ENCODE data around the gene ATP11A. TPM values are rescaled to one million over a fixed set of nuclear protein-coding genes. Genes with fewer than 3 reads are reported as not detected.

Gene ATP11A
- total RNA-seq, 1 donor from 2014 or later = 102 TPM

DNA sequence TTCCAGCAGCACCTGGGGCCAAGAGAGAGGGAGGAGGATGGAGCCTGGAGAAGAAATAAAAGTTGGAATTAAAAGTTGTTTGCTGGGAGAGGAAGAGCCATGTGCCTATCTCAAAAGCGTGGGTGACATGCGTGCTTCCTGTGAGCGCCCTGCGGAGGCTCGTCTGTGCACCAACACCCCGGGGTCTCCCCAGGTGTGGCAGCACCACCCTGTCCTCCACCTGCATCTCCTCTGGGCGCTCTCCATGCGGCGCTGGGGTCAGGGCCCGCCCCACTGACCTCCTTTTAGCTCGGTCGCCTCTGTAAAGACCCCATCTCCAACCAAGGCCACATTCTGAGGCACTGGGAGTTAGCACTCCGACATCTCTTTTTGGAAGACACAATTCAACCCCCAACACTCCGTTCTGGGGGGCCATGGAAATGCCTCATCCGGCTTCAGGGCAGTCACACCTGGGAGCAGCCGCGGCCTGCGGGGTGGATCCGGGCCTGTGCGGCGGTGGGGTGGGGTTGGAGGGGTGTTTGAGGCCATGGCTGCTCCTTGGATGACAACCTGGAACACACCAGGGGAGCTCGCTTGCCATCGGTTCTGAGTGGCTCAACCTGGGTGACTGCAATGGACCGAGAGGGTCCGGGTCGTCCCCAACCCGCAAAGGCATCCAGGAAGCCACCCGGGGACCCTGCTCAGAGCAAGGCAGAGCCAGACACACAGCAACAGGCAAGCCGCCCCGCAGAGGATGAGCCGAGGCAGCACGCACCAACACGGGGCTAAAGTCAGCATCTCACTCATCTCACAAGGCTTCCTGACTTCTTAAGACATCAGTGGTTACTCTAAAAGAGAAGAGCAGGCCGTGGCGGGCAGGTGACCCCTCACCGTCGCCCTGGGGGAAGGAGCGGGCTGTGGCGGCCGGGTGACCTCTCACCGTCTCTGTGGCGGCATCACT is 199.8 kb downstream of the ATP11A start:
- intact Hi-C loops (cut with micrococcal nuclease) = no loop called here
- DNase-seq (peak; percentile 19), ATAC-seq (no peak)

GRCh38 chr13:112890316-112891145 is 200.7 kb downstream of the ATP11A start:
- intact Hi-C loops (cut with micrococcal nuclease) = no loop called here
- DNase-seq (peak; percentile 15), ATAC-seq (no peak)

DNA sequence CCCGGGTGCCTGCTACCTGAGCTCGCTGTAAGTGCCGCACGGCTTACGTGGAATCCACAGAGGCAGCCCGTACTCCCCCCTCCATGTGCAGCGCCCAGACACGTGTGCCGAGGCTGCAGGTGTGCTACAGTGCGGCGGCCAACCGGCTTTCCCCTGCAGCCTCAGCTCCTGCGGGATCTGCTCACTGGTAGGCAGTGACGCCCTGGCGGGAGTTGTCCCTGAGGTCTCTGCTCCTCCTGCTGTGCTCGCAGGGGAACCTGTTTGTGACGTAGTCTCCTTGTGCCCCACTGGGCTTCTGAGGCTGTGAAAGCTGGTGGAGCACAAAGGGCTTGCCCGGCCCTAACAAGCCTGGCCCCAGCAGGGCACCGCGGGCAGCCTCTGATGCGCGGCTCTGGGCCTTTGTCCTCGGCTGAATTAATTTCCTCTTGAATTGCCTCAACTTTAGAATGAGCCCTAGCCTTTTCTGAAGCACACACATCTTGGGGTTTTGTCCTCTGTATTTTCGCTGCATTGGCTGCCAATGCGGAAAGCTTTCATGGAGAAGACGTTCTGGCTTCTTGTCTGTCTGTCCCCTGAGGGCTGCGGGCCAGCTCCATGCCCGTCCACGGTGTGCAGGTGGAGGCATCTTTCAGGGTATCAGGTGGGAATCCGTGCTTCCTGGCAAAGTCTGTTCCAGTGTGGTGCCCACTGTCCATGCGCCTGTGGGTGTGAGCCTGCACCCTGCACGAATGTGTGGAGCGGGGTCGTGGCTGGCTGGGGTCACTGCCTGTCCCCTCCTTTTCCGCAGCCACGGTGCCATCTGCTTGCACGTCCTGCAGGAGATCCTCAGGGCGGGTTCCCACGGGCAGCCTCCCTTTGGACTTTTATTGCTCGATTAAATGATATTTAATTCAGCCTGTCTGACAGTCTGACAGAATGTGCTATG is 201.9 kb downstream of the ATP11A start:
- no peak for ATAC-seq
- DNase-seq = peak; percentile 25
- intact Hi-C loops (cut with micrococcal nuclease) = no loop called here

DNA sequence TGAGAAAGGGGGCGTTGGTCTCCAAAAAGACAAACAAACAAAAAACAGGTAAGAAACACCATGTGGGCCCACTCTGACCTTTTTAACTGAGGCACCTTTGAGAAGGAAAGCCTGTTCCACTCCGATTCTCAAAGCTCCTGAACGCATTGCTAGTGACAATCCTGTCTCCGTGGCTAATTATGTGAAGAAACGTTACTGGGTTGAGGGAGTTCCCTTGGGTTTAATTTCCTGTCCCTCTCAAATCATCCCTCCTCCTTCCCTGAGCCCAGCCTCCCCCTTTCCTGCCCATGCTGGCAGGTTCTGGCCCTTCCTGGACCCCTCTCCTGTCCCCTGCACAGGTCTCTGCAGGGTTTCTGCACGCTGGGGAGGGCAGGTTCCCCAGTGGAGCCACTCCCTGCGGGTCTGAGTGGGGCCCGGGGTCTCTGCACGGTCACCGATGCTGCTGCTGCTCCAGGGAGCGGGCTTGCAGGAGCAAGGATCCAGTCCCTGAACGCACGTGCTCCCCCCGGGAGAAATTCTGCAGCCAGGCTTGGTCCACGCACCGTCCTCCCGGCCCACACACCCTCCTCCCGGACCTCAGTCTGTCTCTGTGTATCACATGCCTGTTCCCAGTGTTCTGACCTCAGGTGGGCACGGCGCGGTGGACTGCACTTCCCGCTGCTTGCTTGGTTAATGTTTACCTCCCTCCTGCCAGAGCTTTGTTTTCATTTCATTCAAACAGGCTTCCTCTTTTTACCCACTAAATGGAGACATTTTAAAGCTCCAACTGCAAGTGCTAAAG is 202.8 kb downstream of the ATP11A start:
- no peak for ATAC-seq
- DNase-seq = no peak
- intact Hi-C loops (cut with micrococcal nuclease) = no loop called here

DNA sequence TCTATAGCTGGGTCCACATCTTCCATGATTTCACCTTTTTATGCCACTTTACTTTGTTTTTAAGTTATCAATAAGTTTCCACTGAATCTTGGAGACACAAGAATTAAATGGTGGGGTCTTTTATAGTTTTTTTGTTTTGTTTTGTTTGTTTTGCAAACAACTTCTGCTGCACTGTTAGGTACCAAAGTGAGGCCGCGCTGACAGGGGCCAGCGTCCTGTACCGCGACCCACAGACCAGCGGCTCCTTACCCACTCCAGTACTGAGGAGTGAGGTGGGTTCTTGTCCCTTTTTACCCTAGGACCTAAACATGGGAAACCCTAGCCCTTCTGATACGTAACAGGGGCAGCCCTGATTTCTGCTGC is 203.3 kb downstream of the ATP11A start:
- intact Hi-C loops (cut with micrococcal nuclease) = no loop called here
- no peak for ATAC-seq
- DNase-seq = peak; percentile 8

DNA sequence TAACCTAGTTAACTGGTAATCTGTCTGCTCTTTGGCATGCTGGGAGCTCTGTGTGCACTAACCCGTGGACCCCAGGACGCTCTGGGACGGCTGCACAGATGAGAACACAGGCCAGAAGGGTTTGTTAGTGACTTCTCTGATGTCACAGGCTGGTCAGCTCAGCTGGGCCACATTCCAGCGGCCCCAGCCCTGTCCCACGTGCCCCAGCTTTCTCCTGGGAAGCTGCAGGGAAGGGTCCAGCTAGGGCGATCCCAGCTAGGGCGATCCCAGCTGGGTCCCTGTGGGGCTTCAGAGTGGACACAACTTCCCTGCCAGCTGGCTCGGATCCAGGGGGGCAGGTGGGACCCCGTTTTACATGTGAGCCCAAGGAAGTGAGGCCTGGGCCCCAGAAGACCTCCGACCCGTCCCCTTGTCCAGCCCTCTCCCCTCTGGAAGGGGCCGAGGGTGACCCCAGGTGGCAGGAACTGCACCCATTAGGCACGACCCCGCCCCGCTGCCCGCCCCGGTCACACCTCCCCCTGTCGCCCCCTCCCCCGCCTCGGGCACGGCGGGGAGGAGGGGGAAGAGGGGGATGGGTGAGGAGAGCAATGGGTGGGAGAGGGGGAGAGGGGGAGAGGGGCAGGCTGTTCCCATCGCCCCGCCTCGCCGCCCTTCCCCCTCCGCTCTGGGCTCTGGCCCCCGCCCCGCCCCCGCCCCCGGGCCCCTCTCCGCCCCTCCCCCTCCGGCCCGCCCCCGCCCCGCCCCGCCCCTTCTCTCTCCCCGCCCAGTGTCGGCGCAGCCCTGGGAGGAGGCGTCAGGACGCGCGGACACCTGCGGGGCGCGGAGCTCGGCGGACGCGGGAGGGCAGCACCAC is 204.0 kb downstream of the ATP11A start:
- intact Hi-C loops (cut with micrococcal nuclease) = no loop called here
- DNase-seq (peak; percentile 53), ATAC-seq (peak; percentile 66)

DNA sequence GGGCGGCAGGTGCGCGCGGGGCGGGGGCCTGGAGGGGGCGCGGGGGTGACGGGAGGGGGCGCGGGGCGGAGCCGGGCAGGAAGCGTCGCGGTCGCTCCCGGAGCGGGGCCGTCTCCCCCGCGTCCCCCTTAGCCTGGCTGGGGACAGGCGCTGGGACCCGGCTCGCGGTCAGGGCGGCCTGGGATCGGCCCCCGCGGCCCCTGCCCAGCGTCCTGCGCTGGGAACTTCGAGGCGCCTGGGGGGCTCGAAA is 204.5 kb downstream of the ATP11A start:
- ATAC-seq = no peak
- intact Hi-C loops (cut with micrococcal nuclease) = no loop called here

DNA sequence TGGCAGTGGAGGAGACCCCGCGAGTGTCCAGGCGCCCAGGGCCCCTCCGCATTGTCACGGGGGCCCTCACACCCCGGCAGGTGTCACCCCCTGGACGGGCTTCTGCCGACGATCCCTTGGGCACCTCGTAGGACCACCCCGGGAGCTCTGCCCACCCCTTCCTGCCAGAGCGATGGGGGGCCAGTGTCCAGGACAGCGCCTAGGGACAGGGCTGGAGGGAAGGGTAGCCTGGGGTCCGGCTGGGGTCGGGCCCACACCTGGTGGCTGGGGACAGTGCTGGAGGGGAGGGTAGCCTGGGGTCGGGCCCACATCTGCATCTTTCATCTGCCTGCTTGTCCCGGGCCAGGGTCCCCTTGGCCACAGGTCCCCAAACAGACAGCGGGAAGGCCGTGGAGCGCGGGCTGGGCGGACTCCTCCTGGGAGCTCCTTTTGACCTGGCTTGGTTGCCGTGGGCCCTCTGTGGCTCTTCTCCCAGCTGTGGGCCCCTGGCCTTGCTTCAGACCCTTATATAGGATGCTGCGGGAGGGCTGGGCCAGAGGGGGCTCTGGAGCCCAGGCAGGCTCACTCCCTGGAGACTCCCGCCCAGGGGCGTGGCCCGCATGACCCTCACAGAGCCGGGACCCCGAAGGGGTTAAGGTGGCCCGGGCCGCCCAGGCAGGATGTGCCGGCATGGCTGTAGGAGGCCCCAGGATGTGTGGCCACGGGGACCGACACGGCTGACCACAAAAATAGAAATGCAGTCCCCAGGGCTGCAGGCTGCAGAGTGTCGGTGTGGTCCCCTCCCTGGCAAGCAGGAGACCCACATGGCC is 205.0 kb downstream of the ATP11A start:
- intact Hi-C loops (cut with micrococcal nuclease) = no loop called here
- peak; percentile 46 for DNase-seq
- peak; percentile 3 for ATAC-seq

More for the DNA sequence above, 204.5 kb downstream of the ATP11A start:
- DNase-seq = no peak

GRCh38 chr13:112895521-112896465 is 206.0 kb downstream of the ATP11A start:
- intact Hi-C loops (cut with micrococcal nuclease) = no loop called here
- no peak for ATAC-seq
- peak; percentile 21 for DNase-seq

DNA sequence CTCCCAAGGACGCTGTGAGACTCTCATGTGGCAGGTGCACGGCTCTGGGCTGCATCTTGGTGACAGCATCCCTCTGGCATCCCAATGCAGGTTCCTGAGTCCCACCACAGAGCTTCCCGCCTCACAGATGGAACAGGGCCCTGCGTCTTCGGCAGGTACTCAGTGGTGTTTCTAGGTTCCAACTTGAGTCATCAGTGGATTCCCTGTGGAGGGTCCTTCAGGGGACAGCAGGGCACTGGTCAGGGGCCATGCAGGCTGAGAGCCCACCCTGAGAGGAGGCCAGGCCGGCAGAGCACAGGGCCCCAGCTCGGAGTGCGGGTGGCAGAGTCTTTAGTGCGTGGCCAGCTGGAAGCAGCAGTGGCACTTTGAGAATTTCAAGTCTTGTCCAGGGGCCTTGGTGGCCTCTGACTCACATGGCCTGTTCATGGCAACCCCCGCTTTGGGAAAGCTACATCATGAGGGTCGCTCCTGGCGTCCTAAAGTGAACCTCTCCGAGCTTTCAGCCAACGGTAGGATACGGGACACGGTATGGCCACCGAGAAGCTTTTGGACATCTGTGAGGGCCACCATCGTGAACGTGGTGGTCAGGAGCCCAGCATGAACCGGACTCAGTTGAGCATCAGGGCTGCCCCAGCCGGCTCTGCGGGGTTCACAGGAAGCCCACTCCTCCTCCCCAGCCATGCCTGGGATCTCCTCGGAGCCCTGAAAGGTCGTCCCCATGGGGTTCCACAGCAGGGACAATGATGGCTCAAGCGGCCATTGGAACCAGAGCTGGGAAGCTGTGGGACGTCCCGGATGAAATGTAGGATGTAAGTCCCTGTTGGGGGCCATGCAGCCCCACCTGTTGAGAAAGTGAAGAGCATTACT is 207.1 kb downstream of the ATP11A start:
- ATAC-seq = no peak
- intact Hi-C loops (cut with micrococcal nuclease) = no loop called here
- peak; percentile 23 for DNase-seq

DNA sequence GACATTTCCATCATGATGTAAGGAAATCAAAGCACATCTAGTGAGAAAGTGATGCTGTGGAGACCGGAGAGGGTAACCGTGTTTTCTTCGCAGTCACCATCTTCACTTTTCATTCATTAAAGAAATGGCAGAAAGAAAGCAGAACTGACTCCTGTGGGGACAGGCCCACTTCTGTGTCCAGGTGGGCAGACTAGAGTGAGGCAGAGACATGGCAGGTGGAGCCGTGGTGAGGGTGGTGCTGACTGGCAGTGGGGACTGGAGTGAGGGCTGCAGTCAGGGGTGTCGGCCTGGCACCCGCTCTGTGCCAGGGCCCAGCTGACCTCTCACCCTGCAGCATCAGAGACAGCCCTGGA is 207.7 kb downstream of the ATP11A start:
- ATAC-seq = no peak
- no peak for DNase-seq
- intact Hi-C loops (cut with micrococcal nuclease) = no loop called here

DNA sequence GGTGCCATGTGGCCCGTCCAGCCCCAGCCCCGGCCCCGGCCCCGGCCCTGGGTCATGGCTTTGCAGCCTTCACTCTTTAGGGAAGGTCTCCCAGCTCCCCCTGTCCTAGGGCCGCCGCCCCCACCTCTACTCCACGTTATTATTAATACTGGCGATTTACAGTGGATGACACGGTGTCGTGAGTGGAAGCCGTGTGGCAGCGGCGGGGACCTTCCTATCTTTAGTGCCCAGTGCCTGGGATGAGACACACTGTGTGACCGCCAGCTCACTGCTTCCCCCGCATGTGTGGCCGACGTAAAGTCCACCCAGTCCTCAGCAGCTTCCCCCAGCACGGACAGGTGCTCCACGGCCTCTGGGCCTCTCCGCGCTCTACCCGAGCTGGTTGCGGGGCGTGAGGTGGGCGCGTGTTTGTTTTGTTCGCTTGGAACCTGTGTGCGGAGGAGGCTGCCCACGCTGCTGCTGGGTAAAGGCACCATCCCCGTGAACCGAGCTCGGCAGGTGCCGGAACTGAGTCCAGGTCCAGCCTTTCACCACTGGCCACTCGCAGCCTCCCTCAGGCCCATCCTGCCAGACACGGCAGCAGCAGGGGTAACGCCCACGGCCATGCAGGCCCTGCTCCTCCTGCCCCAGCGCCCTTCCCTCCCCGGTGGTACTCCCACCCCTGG is 208.2 kb downstream of the ATP11A start:
- ATAC-seq (no peak), DNase-seq (peak; percentile 27)
- intact Hi-C loops (cut with micrococcal nuclease) = no loop called here

DNA sequence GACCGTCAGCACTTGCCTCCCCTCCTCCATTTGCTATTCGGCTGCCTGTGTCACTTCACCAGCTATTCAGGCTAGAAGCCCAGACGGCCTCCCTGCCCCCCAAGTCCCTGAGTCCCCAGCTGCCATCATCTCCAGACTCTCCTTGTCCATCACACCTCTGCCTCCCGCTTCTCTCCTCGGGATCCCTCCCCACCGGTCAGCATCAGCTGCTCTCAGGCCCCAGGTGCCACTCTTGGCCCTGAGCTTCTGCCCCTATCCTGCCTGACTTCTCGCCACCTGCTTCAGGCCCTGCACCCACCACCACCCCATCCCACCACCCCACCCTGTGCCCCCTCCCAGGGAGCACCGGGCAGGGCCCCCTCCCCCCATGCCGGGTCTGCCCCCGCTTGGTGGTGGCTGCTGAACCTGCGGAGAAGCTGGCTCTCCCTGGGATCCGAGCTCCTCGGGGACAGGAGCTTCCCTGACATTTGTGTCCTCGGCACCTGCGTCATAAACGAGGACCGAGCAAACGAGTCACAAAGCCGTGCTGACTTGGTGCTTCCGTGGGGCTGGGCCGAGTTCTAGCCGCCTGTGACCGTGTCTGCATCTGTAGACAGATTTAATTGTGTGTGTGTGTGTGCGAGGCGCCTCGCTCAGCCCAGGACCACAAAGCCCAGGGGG is 208.9 kb downstream of the ATP11A start:
- ATAC-seq (no peak), DNase-seq (peak; percentile 11)
- intact Hi-C loops (cut with micrococcal nuclease) = no loop called here

Data from left ventricle myocardium superior (tissue), 1 donor.